ENCODE measurements around the gene INSC.

GRCh38 chr11:15232496-15232895, 117.8 kb downstream of the INSC start:
- TF ChIP-seq, protein P1, sequence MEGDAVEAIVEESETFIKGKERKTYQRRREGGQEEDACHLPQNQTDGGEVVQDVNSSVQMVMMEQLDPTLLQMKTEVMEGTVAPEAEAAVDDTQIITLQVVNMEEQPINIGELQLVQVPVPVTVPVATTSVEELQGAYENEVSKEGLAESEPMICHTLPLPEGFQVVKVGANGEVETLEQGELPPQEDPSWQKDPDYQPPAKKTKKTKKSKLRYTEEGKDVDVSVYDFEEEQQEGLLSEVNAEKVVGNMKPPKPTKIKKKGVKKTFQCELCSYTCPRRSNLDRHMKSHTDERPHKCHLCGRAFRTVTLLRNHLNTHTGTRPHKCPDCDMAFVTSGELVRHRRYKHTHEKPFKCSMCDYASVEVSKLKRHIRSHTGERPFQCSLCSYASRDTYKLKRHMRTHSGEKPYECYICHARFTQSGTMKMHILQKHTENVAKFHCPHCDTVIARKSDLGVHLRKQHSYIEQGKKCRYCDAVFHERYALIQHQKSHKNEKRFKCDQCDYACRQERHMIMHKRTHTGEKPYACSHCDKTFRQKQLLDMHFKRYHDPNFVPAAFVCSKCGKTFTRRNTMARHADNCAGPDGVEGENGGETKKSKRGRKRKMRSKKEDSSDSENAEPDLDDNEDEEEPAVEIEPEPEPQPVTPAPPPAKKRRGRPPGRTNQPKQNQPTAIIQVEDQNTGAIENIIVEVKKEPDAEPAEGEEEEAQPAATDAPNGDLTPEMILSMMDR (IDR thresholded peaks at IDR 0.05) = no peak
- TF ChIP-seq POLR2A (IDR thresholded peaks at IDR 0.05) = no peak

Measured in ovary (tissue), 3 donors.